ENCODE results near the gene FPGT.

GRCh38 chr1:74199504-74199903, 1.5 kb downstream of the FPGT start:
- TF ChIP-seq, protein P1, sequence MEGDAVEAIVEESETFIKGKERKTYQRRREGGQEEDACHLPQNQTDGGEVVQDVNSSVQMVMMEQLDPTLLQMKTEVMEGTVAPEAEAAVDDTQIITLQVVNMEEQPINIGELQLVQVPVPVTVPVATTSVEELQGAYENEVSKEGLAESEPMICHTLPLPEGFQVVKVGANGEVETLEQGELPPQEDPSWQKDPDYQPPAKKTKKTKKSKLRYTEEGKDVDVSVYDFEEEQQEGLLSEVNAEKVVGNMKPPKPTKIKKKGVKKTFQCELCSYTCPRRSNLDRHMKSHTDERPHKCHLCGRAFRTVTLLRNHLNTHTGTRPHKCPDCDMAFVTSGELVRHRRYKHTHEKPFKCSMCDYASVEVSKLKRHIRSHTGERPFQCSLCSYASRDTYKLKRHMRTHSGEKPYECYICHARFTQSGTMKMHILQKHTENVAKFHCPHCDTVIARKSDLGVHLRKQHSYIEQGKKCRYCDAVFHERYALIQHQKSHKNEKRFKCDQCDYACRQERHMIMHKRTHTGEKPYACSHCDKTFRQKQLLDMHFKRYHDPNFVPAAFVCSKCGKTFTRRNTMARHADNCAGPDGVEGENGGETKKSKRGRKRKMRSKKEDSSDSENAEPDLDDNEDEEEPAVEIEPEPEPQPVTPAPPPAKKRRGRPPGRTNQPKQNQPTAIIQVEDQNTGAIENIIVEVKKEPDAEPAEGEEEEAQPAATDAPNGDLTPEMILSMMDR (IDR thresholded peaks at IDR 0.05) = no peak
- TF ChIP-seq POLR2A (IDR thresholded peaks at IDR 0.05) (no peak), EP300 (IDR thresholded peaks at IDR 0.05) (no peak), POLR2AphosphoS5 (IDR thresholded peaks at IDR 0.05) (no peak)

Data from stomach (tissue), 4 donors.